Muscle of leg (tissue), 11 donors: ENCODE data around the gene YKT6. TPM values are rescaled to one million over a fixed set of nuclear protein-coding genes. Genes with fewer than 3 reads are reported as not detected.
A peak's percentile ranks its signal among the peaks of the same experiment; 100 is the strongest.

Source experiments
- DNase-seq: peaks from one replicate; pipeline ENCODE4 v3.0.0; 2013
- H3K27ac ChIP-seq: one replicate; pipeline ENCODE4 v1.5.1; 2013; ENCODE audit warnings: mild to moderate bottlenecking, low read length, control low read depth
- H3K27me3 ChIP-seq: one replicate; pipeline ENCODE4 v1.6.1; 2013; ENCODE audit warnings: low read length; ENCODE audit not compliant: control insufficient read depth, insufficient read depth
- H3K36me3 ChIP-seq: one replicate; pipeline ENCODE4 v1.6.1; 2013; ENCODE audit warnings: low read length; ENCODE audit not compliant: control insufficient read depth, insufficient read depth
- H3K4me1 ChIP-seq: one replicate; pipeline ENCODE4 v1.6.1; 2013; ENCODE audit warnings: low read length; ENCODE audit not compliant: control insufficient read depth, insufficient read depth
- H3K4me3 ChIP-seq: one replicate; pipeline ENCODE4 v1.5.1; 2013; ENCODE audit warnings: low read length, control low read depth
- H3K9me3 ChIP-seq: replicated peaks from 2 replicates; pipeline ENCODE4 v1.6.1; 2013; ENCODE audit warnings: low read depth, low read length; ENCODE audit not compliant: control insufficient read depth
- WGBS: methylation state at CpG from one replicate; pipeline ENCODE4 v1.1.5; 2013; ENCODE audit warnings: missing lambda C conversion rate; ENCODE audit not compliant: insufficient coverage; 5-methylcytosine and 5-hydroxymethylcytosine counted together
- polyA plus RNA-seq, 8 donors: library from polyadenylated mRNA; unstranded; fragments of 120-200 nt; gene quantifications; one replicate each; pipeline versions ENCODE4 v1.2.1 to v1.2.3, GENCODE V29; 2013; ENCODE audit warnings: inconsistent platforms in 1 of 8, low replicate concordance in 1 of 8; ENCODE audit not compliant: insufficient read length in 8 of 8, insufficient read depth in 1 of 8
- total RNA-seq: library from RNA; stranded (reverse); fragments of 120-200 nt; gene quantifications from one replicate; pipeline ENCODE4 v1.2.4, GENCODE V29; 2013

Gene YKT6
- total and polyA plus RNA-seq, 9 donors = 37.9 to 77.2 (median 72.1) TPM

- H3K9me3 ChIP-seq = peaks cover 9% of the 10 kb centered on the region
- H3K27me3 ChIP-seq = peaks cover 2% of the 10 kb centered on the region
- 54% methylated on average over 11 of the region's 19 CpGs for WGBS
- H3K36me3 ChIP-seq = peaks cover 18% of the 10 kb centered on the region
- no peak overlapping the region for H3K4me3 ChIP-seq
- no peak for DNase-seq
- H3K27ac ChIP-seq = peak overlapping the region; percentile 29
- H3K4me1 ChIP-seq = peaks cover 62% of the 10 kb centered on the region
Measured at GRCh38 chr7:44217223-44217714, 16.5 kb downstream of the YKT6 start.

- WGBS = 70% methylated on average over 16 of the region's 17 CpGs
- H3K4me3 ChIP-seq = no peak overlapping the region
- peaks cover 62% of the 10 kb centered on the region for H3K4me1 ChIP-seq
- peaks cover 12% of the 10 kb centered on the region for H3K36me3 ChIP-seq
- peaks cover 9% of the 10 kb centered on the region for H3K9me3 ChIP-seq
- no peak for DNase-seq
- H3K27ac ChIP-seq = no peak overlapping the region
- H3K27me3 ChIP-seq = peaks cover 2% of the 10 kb centered on the region
Measured at GRCh38 chr7:44217852-44218402, 17.1 kb downstream of the YKT6 start.

- Histone ChIP-seq H3K27ac (no peak overlapping the region), H3K9me3 (peaks cover 9% of the 10 kb centered on the region), H3K36me3 (peaks cover 7% of the 10 kb centered on the region), H3K4me1 (peaks cover 63% of the 10 kb centered on the region), H3K27me3 (peaks cover 2% of the 10 kb centered on the region), H3K4me3 (no peak overlapping the region)
- 49% methylated on average over 11 of the region's 26 CpGs for WGBS
- DNase-seq = peak; percentile 79
Measured at GRCh38 chr7:44218418-44219201, 17.8 kb downstream of the YKT6 start.

GRCh38 chr7:44219371-44220045 is 18.7 kb downstream of the YKT6 start:
- WGBS = 91% methylated on average over 15 of the region's 18 CpGs
- H3K4me1 ChIP-seq = peaks cover 64% of the 10 kb centered on the region
- peaks cover 9% of the 10 kb centered on the region for H3K9me3 ChIP-seq
- H3K27me3 ChIP-seq = peaks cover 2% of the 10 kb centered on the region
- H3K4me3 ChIP-seq = no peak overlapping the region
- no peak for DNase-seq
- H3K27ac ChIP-seq = no peak overlapping the region
- no peaks in the 10 kb centered on the region for H3K36me3 ChIP-seq

- Histone ChIP-seq H3K27ac (no peak overlapping the region), H3K36me3 (no peaks in the 10 kb centered on the region), H3K27me3 (peaks cover 2% of the 10 kb centered on the region), H3K4me3 (no peak overlapping the region), H3K9me3 (peaks cover 9% of the 10 kb centered on the region), H3K4me1 (peaks cover 64% of the 10 kb centered on the region)
- WGBS = 92% methylated on average over 22 of the region's 26 CpGs
- no peak for DNase-seq
Measured at GRCh38 chr7:44220046-44220357, 19.2 kb downstream of the YKT6 start.

GRCh38 chr7:44220358-44221112 is 19.8 kb downstream of the YKT6 start:
- 89% methylated on average over 15 of the region's 24 CpGs for WGBS
- DNase-seq = no peak
- H3K27me3 ChIP-seq = peaks cover 2% of the 10 kb centered on the region
- no peak overlapping the region for H3K27ac ChIP-seq
- peaks cover 9% of the 10 kb centered on the region for H3K9me3 ChIP-seq
- peaks cover 66% of the 10 kb centered on the region for H3K4me1 ChIP-seq
- H3K36me3 ChIP-seq = no peaks in the 10 kb centered on the region
- H3K4me3 ChIP-seq = no peak overlapping the region

GRCh38 chr7:44221231-44221791 is 20.5 kb downstream of the YKT6 start:
- Histone ChIP-seq H3K4me1 (peaks cover 66% of the 10 kb centered on the region), H3K4me3 (no peak overlapping the region), H3K36me3 (no peaks in the 10 kb centered on the region), H3K27me3 (peaks cover 2% of the 10 kb centered on the region), H3K27ac (no peak overlapping the region), H3K9me3 (peaks cover 9% of the 10 kb centered on the region)
- WGBS = 41% methylated on average over 28 of the region's 30 CpGs
- DNase-seq = no peak

- peaks cover 2% of the 10 kb centered on the region for H3K27me3 ChIP-seq
- H3K4me3 ChIP-seq = no peak overlapping the region
- no peaks in the 10 kb centered on the region for H3K36me3 ChIP-seq
- no peak overlapping the region for H3K27ac ChIP-seq
- no peak for DNase-seq
- H3K9me3 ChIP-seq = peaks cover 9% of the 10 kb centered on the region
- H3K4me1 ChIP-seq = peaks cover 61% of the 10 kb centered on the region
- 79% methylated on average over 10 of the region's 11 CpGs for whole genome bisulfite sequencing
Measured at GRCh38 chr7:44222074-44222473, 21.3 kb downstream of the YKT6 start.

GRCh38 chr7:44222776-44223261 is 22.0 kb downstream of the YKT6 start:
- Histone ChIP-seq H3K27ac (no peak overlapping the region), H3K36me3 (no peaks in the 10 kb centered on the region), H3K27me3 (peaks cover 2% of the 10 kb centered on the region), H3K4me3 (no peak overlapping the region), H3K4me1 (peaks cover 54% of the 10 kb centered on the region), H3K9me3 (peaks cover 9% of the 10 kb centered on the region)
- WGBS = 84% methylated on average over 11 of the region's 11 CpGs
- DNase-seq = no peak
